ENCODE measurements around the gene KCNG1. TPM values are rescaled to one million over a fixed set of nuclear protein-coding genes. Genes with fewer than 3 reads are reported as not detected.

Gene KCNG1
- total and polyA plus RNA-seq, 2 of the 13 experiments (the other 11 are each of a cell fraction or from before 2014, with no cell fraction given): not detected

DNA sequence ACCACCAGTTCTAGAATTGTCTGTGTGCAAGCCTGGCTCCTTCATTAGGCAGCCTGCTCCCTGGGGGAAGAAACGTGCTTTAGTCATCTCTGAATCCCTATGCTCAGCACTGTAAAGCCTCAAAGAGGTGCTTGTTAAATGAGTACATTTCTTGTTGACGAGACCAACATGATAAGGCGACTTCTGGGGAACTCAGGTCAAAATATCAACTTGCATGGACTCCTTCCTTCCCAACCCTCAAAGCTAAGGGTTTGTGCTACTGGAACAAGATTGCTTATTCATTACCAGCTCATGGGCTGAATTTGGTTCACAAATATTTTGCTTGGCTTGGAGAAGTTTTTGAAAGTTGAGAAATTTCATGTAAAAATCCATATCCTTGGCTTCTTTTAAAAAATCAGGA lies 10.6 kb downstream of the KCNG1 start:
- Histone ChIP-seq H3K27me3 (ENCODE audit: control insufficient read depth in 1 of 2, insufficient read depth in 2 of 2, low read length in 2 of 2) (peaks cover 0 to 28% of the 10 kb centered on the region in 2 experiments; a peak in 3 of 5 replicates), H3K4me3 (replicated peaks in 1 of 3; ENCODE audit: insufficient read depth in 1 of 3, low read depth in 2 of 3, low read length in 3 of 3) (no peak overlapping the region), H3K9me3 (ENCODE audit: low read length) (no peaks in the 10 kb centered on the region), H3K9ac (ENCODE audit: insufficient read depth, low read depth, low read length) (no peak overlapping the region), H3K79me2 (ENCODE audit: insufficient read depth, low read length) (no peaks in the 10 kb centered on the region), H3K4me1 (ENCODE audit: insufficient read depth, low read length) (no peaks in the 10 kb centered on the region), H4K20me1 (ENCODE audit: insufficient read depth, low read length) (no peaks in the 10 kb centered on the region; the same call in 1 of the 2 replicates), H2AFZ (ENCODE audit: low read length) (no peak overlapping the region), H3K4me2 (ENCODE audit: low read depth, low read length) (no peak overlapping the region), H3K27ac (ENCODE audit: extremely low read length, insufficient read depth, low read length) (no peak overlapping the region), H3K36me3 (replicated peaks in 1 of 2; ENCODE audit: control insufficient read depth in 1 of 2, insufficient read depth in 2 of 2, low read length in 2 of 2) (no peaks in the 10 kb centered on the region)
- TF ChIP-seq MTA3 (CRISPR knock-in tag; IDR thresholded peaks at IDR 0.05): no peak
- no peak for TF ChIP-seq EHMT2 (IDR thresholded peaks at IDR 0.05; ENCODE audit: borderline replicate concordance, low read depth, low read length)
- no peak for TF ChIP-seq SMARCC2 (IDR thresholded peaks at IDR 0.05)
- TF ChIP-seq, protein P1, sequence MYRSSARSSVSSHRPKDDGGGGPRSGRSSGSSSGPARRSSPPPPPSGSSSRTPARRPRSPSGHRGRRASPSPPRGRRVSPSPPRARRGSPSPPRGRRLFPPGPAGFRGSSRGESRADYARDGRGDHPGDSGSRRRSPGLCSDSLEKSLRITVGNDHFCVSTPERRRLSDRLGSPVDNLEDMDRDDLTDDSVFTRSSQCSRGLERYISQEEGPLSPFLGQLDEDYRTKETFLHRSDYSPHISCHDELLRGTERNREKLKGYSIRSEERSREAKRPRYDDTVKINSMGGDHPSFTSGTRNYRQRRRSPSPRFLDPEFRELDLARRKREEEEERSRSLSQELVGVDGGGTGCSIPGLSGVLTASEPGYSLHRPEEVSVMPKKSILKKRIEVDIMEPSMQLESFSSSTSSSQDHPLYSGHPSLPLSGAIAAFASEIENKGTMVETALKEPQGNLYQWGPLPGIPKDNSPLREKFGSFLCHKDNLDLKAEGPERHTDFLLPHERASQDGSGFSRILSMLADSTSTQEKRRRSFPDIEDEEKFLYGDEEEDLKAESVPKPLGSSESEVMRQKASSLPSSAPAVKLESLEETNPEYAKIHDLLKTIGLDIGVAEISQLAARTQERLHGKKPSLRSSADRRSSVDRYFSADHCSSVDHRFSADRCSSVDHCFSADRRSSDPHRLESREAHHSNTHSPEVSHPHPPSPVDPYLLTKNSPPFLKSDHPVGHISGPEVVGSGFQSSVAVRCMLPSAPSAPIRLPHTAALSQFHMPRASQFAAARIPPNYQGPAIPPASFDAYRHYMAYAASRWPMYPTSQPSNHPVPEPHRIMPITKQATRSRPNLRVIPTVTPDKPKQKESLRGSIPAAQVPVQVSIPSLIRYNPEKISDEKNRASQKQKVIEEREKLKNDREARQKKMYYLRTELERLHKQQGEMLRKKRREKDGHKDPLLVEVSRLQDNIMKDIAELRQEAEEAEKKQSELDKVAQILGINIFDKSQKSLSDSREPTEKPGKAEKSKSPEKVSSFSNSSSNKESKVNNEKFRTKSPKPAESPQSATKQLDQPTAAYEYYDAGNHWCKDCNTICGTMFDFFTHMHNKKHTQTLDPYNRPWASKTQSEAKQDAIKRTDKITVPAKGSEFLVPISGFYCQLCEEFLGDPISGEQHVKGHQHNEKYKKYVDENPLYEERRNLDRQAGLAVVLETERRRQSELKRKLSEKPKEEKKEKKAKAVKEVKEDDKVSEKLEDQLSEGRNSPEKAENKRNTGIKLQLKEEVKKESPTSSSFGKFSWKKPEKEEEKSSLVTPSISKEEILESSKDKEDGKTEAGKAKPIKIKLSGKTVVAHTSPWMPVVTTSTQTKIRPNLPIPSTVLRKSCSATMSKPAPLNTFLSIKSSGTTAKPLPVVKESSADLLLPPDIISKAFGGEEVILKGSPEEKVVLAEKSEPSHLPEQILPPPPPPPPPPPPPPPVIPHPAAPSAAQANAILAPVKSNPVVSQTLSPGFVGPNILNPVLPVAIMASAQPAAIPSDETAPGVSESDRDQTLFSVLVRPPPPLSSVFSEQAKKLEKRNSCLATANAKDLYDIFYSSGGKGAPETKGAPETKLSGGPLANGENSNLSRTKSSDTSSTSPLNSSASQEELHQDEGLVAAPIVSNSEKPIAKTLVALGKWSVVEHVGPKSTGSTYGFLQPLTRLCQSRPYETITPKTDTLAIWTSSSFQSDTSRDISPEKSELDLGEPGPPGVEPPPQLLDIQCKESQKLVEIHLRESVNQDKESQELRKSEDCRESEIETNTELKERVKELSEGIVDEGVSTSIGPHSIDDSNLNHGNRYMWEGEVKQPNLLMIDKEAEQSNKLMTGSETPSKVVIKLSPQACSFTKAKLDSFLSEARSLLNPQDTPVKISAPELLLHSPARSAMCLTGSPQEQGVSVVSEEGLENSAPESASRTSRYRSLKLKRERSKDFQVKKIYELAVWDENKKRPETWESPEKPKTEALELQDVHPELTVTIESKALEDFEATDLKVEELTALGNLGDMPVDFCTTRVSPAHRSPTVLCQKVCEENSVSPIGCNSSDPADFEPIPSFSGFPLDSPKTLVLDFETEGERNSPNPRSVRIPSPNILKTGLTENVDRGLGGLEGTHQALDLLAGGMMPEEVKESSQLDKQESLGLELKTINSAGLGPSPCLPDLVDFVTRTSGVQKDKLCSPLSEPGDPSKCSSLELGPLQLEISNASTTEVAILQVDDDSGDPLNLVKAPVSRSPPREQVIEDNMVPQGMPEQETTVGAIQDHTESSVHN (CRISPR knock-in tag; IDR thresholded peaks at IDR 0.05): no peak
- TF ChIP-seq, protein P2, sequence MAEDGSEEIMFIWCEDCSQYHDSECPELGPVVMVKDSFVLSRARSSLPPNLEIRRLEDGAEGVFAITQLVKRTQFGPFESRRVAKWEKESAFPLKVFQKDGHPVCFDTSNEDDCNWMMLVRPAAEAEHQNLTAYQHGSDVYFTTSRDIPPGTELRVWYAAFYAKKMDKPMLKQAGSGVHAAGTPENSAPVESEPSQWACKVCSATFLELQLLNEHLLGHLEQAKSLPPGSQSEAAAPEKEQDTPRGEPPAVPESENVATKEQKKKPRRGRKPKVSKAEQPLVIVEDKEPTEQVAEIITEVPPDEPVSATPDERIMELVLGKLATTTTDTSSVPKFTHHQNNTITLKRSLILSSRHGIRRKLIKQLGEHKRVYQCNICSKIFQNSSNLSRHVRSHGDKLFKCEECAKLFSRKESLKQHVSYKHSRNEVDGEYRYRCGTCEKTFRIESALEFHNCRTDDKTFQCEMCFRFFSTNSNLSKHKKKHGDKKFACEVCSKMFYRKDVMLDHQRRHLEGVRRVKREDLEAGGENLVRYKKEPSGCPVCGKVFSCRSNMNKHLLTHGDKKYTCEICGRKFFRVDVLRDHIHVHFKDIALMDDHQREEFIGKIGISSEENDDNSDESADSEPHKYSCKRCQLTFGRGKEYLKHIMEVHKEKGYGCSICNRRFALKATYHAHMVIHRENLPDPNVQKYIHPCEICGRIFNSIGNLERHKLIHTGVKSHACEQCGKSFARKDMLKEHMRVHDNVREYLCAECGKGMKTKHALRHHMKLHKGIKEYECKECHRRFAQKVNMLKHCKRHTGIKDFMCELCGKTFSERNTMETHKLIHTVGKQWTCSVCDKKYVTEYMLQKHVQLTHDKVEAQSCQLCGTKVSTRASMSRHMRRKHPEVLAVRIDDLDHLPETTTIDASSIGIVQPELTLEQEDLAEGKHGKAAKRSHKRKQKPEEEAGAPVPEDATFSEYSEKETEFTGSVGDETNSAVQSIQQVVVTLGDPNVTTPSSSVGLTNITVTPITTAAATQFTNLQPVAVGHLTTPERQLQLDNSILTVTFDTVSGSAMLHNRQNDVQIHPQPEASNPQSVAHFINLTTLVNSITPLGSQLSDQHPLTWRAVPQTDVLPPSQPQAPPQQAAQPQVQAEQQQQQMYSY (CRISPR knock-in tag; IDR thresholded peaks at IDR 0.05): no peak
- no peak for FAIRE-seq
- in situ Hi-C loops (cut with HindIII; ENCODE audit: extremely low pct_ligation_motif_present, low pct_unique_long_range_greater_than_20kb): no loop called here
- intact Hi-C loops (cut with micrococcal nuclease; ENCODE audit: unreplicated experiment): no loop called here
- DNase-seq (ENCODE audit: low spot score): no peak
- POLR2A ChIA-PET: no interaction called here
- no peak for ATAC-seq
- BruUV-seq (replicated peaks): no TSS peak
- 10% methylated on average over 3 of the region's 3 CpGs for WGBS (ENCODE audit: low lambda C conversion rate)
- CTCF ChIA-PET (ENCODE audit: low intra/inter-chr PET ratio, low total read pairs): no interaction called here
